Loucy (cell line): ENCODE measurements around the gene CYB5D1.

Experiments
- H2AFZ ChIP-seq: fragments of 200-600 bp; sonication (generic); 2 replicates; pipeline ENCODE4 v1.6.0; 2016; ENCODE audit warnings: antibody characterized with exemption, mild to moderate bottlenecking, low read length, moderate library complexity
- H3F3A ChIP-seq: fragments of 200-600 bp; 2 replicates; pipeline ENCODE4 v1.6.0; 2016; ENCODE audit warnings: antibody characterized with exemption, low read depth, mild to moderate bottlenecking
- H3K27me3 ChIP-seq: fragments of 200-600 bp; sonication (generic); 2 replicates; pipeline ENCODE4 v1.6.1; 2014; ENCODE audit warnings: low read length, mild to moderate bottlenecking; ENCODE audit not compliant: insufficient read depth, poor library complexity, severe bottlenecking
- H3K36me3 ChIP-seq: fragments of 200-600 bp; sonication (generic); 2 replicates; pipeline ENCODE4 v1.6.1; 2016; ENCODE audit warnings: low read length; ENCODE audit not compliant: insufficient read depth
- H3K4me1 ChIP-seq: fragments of 200-600 bp; sonication (generic); 2 replicates; pipeline ENCODE4 v1.5.1; 2014; ENCODE audit warnings: low read length, mild to moderate bottlenecking; ENCODE audit not compliant: insufficient read depth, poor library complexity, severe bottlenecking
- H3K4me2 ChIP-seq: fragments of 200-600 bp; sonication (generic); 2 replicates; pipeline ENCODE4 v1.6.0; 2014; ENCODE audit warnings: antibody characterized with exemption, low read length, low read depth, mild to moderate bottlenecking; ENCODE audit not compliant: poor library complexity, severe bottlenecking
- H3K4me3 ChIP-seq: fragments of 200-600 bp; sonication (generic); 2 replicates; pipeline ENCODE4 v1.5.1; 2014; ENCODE audit warnings: low read length, mild to moderate bottlenecking, mixed read lengths; ENCODE audit not compliant: poor library complexity, severe bottlenecking
- H3K79me2 ChIP-seq: fragments of 200-600 bp; sonication (generic); 2 replicates; pipeline ENCODE4 v1.6.1; 2014; ENCODE audit warnings: low read length; ENCODE audit not compliant: insufficient read depth
- H3K9ac ChIP-seq: fragments of 200-600 bp; sonication (generic); 2 replicates; pipeline ENCODE4 v1.6.0; 2014; ENCODE audit warnings: mild to moderate bottlenecking, low read depth, low read length, moderate library complexity; ENCODE audit not compliant: poor library complexity, severe bottlenecking
- H3K9me2 ChIP-seq: fragments of 200-600 bp; sonication (generic); replicated peaks from 2 replicates; pipeline ENCODE4 v1.6.1; 2016; ENCODE audit warnings: low read depth, low read length, mixed read lengths
- H3K9me3 ChIP-seq: fragments of 200-600 bp; sonication (generic); 2 replicates; pipeline ENCODE4 v1.6.1; 2014; ENCODE audit warnings: mild to moderate bottlenecking, antibody characterized with exemption, low read length, low read depth; ENCODE audit not compliant: insufficient read depth
- H4K20me1 ChIP-seq: fragments of 200-600 bp; sonication (generic); 2 replicates; pipeline ENCODE4 v1.6.0; 2014; ENCODE audit warnings: antibody characterized with exemption, low read length, mild to moderate bottlenecking; ENCODE audit not compliant: insufficient read depth, poor library complexity, severe bottlenecking
- EZH2phosphoT487 ChIP-seq: fragments of 200-600 bp; IDR thresholded peaks from 2 replicates; pipeline ENCODE4 v1.6.1; 2018; ENCODE audit warnings: antibody characterized with exemption, mild to moderate bottlenecking, moderate library complexity, borderline replicate concordance
- TF ChIP-seq, protein P1 (sequence below): fragments of 200-600 bp; sonication (generic); conservative IDR thresholded peaks from 2 replicates; pipeline ENCODE4 v1.5.1; 2014; ENCODE audit warnings: mild to moderate bottlenecking, antibody characterized with exemption, low read length

CYB5D1 gene

DNA sequence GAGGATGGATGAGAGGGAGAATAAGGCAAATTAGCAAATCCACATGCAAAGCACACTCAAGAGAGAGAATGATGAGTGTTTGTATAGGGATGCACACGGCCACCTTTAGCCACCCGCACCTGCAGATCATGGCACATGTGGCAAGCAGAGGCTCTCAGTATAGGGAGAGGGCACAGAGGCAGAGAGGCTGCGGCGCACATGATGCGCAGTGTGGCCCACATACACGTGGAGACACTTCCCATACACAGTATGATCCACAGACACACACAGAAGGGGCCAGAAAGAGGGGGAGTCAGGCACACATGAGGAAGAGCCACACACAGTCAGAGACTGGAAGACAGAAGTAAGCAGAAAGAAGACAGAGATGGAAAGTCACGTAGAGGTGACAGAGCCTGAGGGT lies 24.3 kb downstream of the CYB5D1 start:
- Histone ChIP-seq H3K36me3 (no peaks in the 10 kb centered on the region), H3K4me3 (peak overlapping the region; percentile 74)

DNA sequence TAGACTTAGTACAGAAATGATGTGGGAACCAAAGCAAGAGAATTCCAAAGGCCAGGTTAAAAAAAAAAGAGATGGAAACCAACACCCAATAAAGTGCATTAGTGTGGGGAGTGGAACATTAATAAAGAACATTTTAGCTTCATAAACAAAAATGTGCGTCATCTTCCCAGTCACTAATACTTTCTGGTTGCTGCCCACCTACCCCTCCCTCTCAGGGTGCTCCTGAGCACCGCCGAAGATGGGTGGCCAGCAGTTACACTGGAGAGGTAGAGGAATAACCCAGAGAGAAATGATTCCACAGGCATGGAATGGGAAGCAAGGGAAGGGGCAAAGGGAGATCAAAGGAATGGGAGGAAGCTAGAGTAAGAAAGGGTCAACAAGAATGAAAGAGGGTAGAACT lies 24.8 kb downstream of the CYB5D1 start:
- H4K20me1 ChIP-seq = peaks cover under 1% of the 10 kb centered on the region
- no peaks in the 10 kb centered on the region for H3K9me3 ChIP-seq
- peak overlapping the region; percentile 74 for H3K4me3 ChIP-seq
- no peaks in the 10 kb centered on the region for H3K27me3 ChIP-seq
- H3K79me2 ChIP-seq = peaks cover 68% of the 10 kb centered on the region
- H3F3A ChIP-seq = peaks cover 22% of the 10 kb centered on the region
- H2AFZ ChIP-seq = no peak overlapping the region
- no peaks in the 10 kb centered on the region for H3K9me2 ChIP-seq
- TF ChIP-seq, protein P1, sequence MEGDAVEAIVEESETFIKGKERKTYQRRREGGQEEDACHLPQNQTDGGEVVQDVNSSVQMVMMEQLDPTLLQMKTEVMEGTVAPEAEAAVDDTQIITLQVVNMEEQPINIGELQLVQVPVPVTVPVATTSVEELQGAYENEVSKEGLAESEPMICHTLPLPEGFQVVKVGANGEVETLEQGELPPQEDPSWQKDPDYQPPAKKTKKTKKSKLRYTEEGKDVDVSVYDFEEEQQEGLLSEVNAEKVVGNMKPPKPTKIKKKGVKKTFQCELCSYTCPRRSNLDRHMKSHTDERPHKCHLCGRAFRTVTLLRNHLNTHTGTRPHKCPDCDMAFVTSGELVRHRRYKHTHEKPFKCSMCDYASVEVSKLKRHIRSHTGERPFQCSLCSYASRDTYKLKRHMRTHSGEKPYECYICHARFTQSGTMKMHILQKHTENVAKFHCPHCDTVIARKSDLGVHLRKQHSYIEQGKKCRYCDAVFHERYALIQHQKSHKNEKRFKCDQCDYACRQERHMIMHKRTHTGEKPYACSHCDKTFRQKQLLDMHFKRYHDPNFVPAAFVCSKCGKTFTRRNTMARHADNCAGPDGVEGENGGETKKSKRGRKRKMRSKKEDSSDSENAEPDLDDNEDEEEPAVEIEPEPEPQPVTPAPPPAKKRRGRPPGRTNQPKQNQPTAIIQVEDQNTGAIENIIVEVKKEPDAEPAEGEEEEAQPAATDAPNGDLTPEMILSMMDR = no peak
- TF ChIP-seq EZH2phosphoT487 = no peak
- H3K4me2 ChIP-seq = peak overlapping the region; percentile 92
- H3K9ac ChIP-seq = peak overlapping the region; percentile 86
- H3K36me3 ChIP-seq = no peaks in the 10 kb centered on the region
- peaks cover 56% of the 10 kb centered on the region for H3K4me1 ChIP-seq

More for the DNA sequence above, 24.3 kb downstream of the CYB5D1 start:
- H3K4me1 ChIP-seq = peaks cover 60% of the 10 kb centered on the region
- H3K9me2 ChIP-seq = no peaks in the 10 kb centered on the region
- H4K20me1 ChIP-seq = no peaks in the 10 kb centered on the region
- H3F3A ChIP-seq = peaks cover 21% of the 10 kb centered on the region
- peak overlapping the region; percentile 86 for H3K9ac ChIP-seq
- peak overlapping the region; percentile 92 for H3K4me2 ChIP-seq
- no peaks in the 10 kb centered on the region for H3K27me3 ChIP-seq
- no peaks in the 10 kb centered on the region for H3K9me3 ChIP-seq
- H2AFZ ChIP-seq = no peak overlapping the region
- TF ChIP-seq, protein P1 = no peak
- no peak for TF ChIP-seq EZH2phosphoT487
- H3K79me2 ChIP-seq = peaks cover 71% of the 10 kb centered on the region

DNA sequence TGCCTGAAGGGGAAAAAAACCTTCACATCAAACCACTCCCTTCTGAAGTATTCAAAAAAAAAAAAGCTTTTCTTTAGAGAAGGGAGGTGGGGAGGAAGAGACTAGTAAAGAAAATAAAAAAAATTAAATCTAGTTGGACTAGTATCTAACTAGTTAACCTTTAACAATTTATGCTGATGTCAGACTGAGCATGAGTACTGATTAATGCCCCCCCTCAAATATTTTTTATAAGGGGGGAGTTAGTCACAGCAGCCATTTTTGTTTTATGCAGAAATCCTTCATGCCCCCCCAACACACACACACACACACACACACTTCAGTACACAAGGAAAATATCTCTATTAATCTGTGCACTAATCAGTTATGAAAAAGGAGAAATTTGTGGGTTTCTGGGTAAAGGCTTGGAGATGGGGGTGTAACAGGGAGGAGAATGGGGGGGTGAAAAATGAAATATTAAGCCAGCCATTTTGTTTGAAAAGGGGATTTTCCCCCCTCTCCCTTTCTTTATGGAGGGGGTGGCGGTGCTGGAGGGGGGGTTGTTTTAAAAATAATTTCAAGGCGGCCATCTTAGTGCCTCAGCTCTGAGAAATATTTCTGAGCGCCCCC lies 26.1 kb downstream of the CYB5D1 start:
- Histone ChIP-seq H3K27me3 (no peaks in the 10 kb centered on the region), H4K20me1 (peaks cover 13% of the 10 kb centered on the region), H3K4me1 (peaks cover 61% of the 10 kb centered on the region), H3K4me2 (peak overlapping the region; percentile 92), H3K9ac (peak overlapping the region; percentile 86), H3K9me3 (no peaks in the 10 kb centered on the region), H3K4me3 (peak overlapping the region; percentile 74), H3K36me3 (no peaks in the 10 kb centered on the region), H2AFZ (no peak overlapping the region), H3K9me2 (no peaks in the 10 kb centered on the region), H3K79me2 (peaks cover 75% of the 10 kb centered on the region), H3F3A (peaks cover 22% of the 10 kb centered on the region)
- TF ChIP-seq, protein P1 = no peak
- TF ChIP-seq EZH2phosphoT487 = no peak
